Measurements from ENCODE around the gene SLC13A4.

- TF ChIP-seq, protein P1, sequence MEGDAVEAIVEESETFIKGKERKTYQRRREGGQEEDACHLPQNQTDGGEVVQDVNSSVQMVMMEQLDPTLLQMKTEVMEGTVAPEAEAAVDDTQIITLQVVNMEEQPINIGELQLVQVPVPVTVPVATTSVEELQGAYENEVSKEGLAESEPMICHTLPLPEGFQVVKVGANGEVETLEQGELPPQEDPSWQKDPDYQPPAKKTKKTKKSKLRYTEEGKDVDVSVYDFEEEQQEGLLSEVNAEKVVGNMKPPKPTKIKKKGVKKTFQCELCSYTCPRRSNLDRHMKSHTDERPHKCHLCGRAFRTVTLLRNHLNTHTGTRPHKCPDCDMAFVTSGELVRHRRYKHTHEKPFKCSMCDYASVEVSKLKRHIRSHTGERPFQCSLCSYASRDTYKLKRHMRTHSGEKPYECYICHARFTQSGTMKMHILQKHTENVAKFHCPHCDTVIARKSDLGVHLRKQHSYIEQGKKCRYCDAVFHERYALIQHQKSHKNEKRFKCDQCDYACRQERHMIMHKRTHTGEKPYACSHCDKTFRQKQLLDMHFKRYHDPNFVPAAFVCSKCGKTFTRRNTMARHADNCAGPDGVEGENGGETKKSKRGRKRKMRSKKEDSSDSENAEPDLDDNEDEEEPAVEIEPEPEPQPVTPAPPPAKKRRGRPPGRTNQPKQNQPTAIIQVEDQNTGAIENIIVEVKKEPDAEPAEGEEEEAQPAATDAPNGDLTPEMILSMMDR (IDR thresholded peaks at IDR 0.05), result no peak
- no peak for TF ChIP-seq REST (IDR thresholded peaks at IDR 0.05; ENCODE audit: insufficient read depth in 1 of 2, low read depth in 2 of 2, low read length in 1 of 2)
Observed at GRCh38 chr7:135718219-135718618, 9.8 kb downstream of the SLC13A4 start.
